A549 (cell line): Measurements from ENCODE around the gene GRIP1. TPM values are rescaled to one million over a fixed set of nuclear protein-coding genes. Genes with fewer than 3 reads are reported as not detected.
A peak's percentile ranks its signal among the peaks of the same experiment; 100 is the strongest.

Experiments
- ATAC-seq, 2 experiments: fragments of 200-7000 bp in 1 of 2; fragments of >200 bp in 1 of 2; cut with Nextera tagmentation in 1 of 2; cut with Tn5 transposase in 1 of 2; 3 replicates each; pipeline versions ENCODE4 v1.8.0 to v1.9.1; 2018 to 2020; ENCODE audit warnings: mild to moderate bottlenecking in 1 of 2, moderate library complexity in 1 of 2
- CTCF ChIA-PET: fragments of 300-600 bp; sonication (Branson Sonifier 250); formaldehyde crosslinking; extraction: SDS; loops from one replicate; lab custom pipeline; 2021; ENCODE audit warnings: antibody characterized with exemption, inconsistent platforms; lab: Yijun Ruan, JAX
- POLR2A ChIA-PET: fragments of 350-600 bp; formaldehyde crosslinking; extraction: SDS; loops from one replicate; lab custom pipeline; 2021; ENCODE audit warnings: antibody characterized with exemption, inconsistent platforms; lab: Yijun Ruan, JAX
- DNase-seq, 2 experiments: peaks; one replicate each; pipeline versions ENCODE4 v3.0.0 to v3.0.0-alpha.2; 2011 to 2016; ENCODE audit warnings: low read depth in 1 of 2, low spot score in 1 of 2
- FAIRE-seq: peaks from 2 replicates; lab custom pipeline; 2011; peaks lifted over from hg19 to GRCh38; lab: Jason Lieb, UNC
- H3K27ac ChIP-seq, 2 experiments: fragments of >200 bp; sonication (Bioruptor Twin); formaldehyde crosslinking; 3 replicates each; pipeline ENCODE4 v1.5.1; 2016 to 2017
- H3K4me1 ChIP-seq: fragments of >200 bp; sonication (Bioruptor Twin); formaldehyde crosslinking; 3 replicates; pipeline ENCODE4 v1.6.1; 2016
- H3K4me2 ChIP-seq: fragments of >200 bp; sonication (Bioruptor Twin); formaldehyde crosslinking; 3 replicates; pipeline ENCODE4 v1.6.1; 2016
- H3K4me3 ChIP-seq: fragments of >200 bp; sonication (Bioruptor Twin); formaldehyde crosslinking; 3 replicates; pipeline ENCODE4 v1.5.1; 2016
- H3K9me3 ChIP-seq: fragments of >200 bp; sonication (Bioruptor Twin); formaldehyde crosslinking; 3 replicates; pipeline ENCODE4 v1.6.1; 2016
- ATOH8 ChIP-seq: fragments of 250-450 bp; sonication (Bioruptor Pico); IDR thresholded peaks from 2 replicates; pipeline ENCODE4 v1.5.0; 2020; ENCODE audit warnings: low read depth, mild to moderate bottlenecking, moderate library complexity
- CBX2 ChIP-seq: fragments of 200-600 bp; sonication (generic); IDR thresholded peaks from 2 replicates; pipeline ENCODE4 v1.6.1; 2016; ENCODE audit warnings: low read depth, mild to moderate bottlenecking, borderline replicate concordance
- CEBPB ChIP-seq, 2 experiments: fragments of >200 bp in 1 of 2; sonication (Bioruptor Twin) in 1 of 2; formaldehyde crosslinking in 1 of 2; IDR thresholded peaks; 2 replicates each; pipeline ENCODE4 v1.6.1; 2012 to 2016
- EHMT2 ChIP-seq: fragments of 200-600 bp; sonication (generic); IDR thresholded peaks from 2 replicates; pipeline ENCODE4 v1.6.1; 2016; ENCODE audit warnings: antibody characterized with exemption, low read depth, mild to moderate bottlenecking, moderate library complexity
- EP300 ChIP-seq, 2 experiments: fragments of >200 bp; sonication (Bioruptor Twin); formaldehyde crosslinking; IDR thresholded peaks; 2 replicates in 1 of 2; 3 replicates in 1 of 2; pipeline ENCODE4 v1.6.1; 2016 to 2017
- FOSL2 ChIP-seq, 2 experiments: fragments of 450-650 bp in 1 of 2; fragments of >200 bp in 1 of 2; sonication (Bioruptor Twin) in 1 of 2; formaldehyde crosslinking; IDR thresholded peaks; 2 replicates each; pipeline versions ENCODE4 v1.5.0 to v1.6.1; 2016 to 2020; ENCODE audit warnings: mild to moderate bottlenecking in 1 of 2, moderate library complexity in 1 of 2
- HES2 ChIP-seq: fragments of >200 bp; sonication (Bioruptor Twin); formaldehyde crosslinking; IDR thresholded peaks from 2 replicates; pipeline ENCODE4 v1.6.1; 2016
- HMGXB4 ChIP-seq: fragments of 250-450 bp; sonication (Bioruptor Pico); IDR thresholded peaks from 2 replicates; pipeline ENCODE4 v1.5.0; 2021; ENCODE audit warnings: mild to moderate bottlenecking, moderate library complexity, borderline replicate concordance
- HOXA7 ChIP-seq: fragments of 250-450 bp; sonication (Bioruptor Pico); IDR thresholded peaks from 2 replicates; pipeline ENCODE4 v1.5.0; 2020; ENCODE audit warnings: mild to moderate bottlenecking, moderate library complexity
- HOXB13 ChIP-seq: fragments of 250-450 bp; sonication (Bioruptor Pico); IDR thresholded peaks from 2 replicates; pipeline ENCODE4 v1.5.0; 2020; ENCODE audit warnings: low read depth, mild to moderate bottlenecking, moderate library complexity
- JUN ChIP-seq, 2 experiments: fragments of >200 bp; sonication (Bioruptor Twin); formaldehyde crosslinking; IDR thresholded peaks; 2 replicates in 1 of 2; 3 replicates in 1 of 2; pipeline ENCODE4 v1.6.1; 2016 to 2017
- MAFK ChIP-seq: fragments of 450-650 bp; IDR thresholded peaks from 2 replicates; pipeline ENCODE4 v1.6.1; 2014; ENCODE audit not compliant: partially characterized antibody
- MYC ChIP-seq: IDR thresholded peaks from 2 replicates; pipeline ENCODE4 v1.6.1; 2012; ENCODE audit warnings: mild to moderate bottlenecking, inconsistent platforms, low read length, improper control_type of control experiment, borderline replicate concordance
- NR3C1 ChIP-seq: fragments of >200 bp; sonication (Bioruptor Twin); formaldehyde crosslinking; IDR thresholded peaks from 3 replicates; pipeline ENCODE4 v1.6.1; 2017
- PBX3 ChIP-seq: IDR thresholded peaks from 2 replicates; pipeline ENCODE4 v1.6.1; 2012
- PHF8 ChIP-seq: fragments of 200-600 bp; sonication (generic); IDR thresholded peaks from 2 replicates; pipeline ENCODE4 v1.6.1; 2016; ENCODE audit warnings: low read depth, mild to moderate bottlenecking, antibody characterized with exemption, moderate library complexity, borderline replicate concordance
- RAD21 ChIP-seq, 2 experiments: fragments of >200 bp in 1 of 2; sonication (Bioruptor Twin) in 1 of 2; formaldehyde crosslinking in 1 of 2; IDR thresholded peaks in 1 of 2; conservative IDR thresholded peaks in 1 of 2; 2 replicates in 1 of 2; 3 replicates in 1 of 2; pipeline ENCODE4 v1.6.1; 2012 to 2018; ENCODE audit warnings: inconsistent platforms in 1 of 2
- RCOR1 ChIP-seq: fragments of 150-350 bp; IDR thresholded peaks from 2 replicates; pipeline ENCODE4 v1.6.1; 2014; ENCODE audit warnings: antibody characterized with exemption, low read length, low read depth
- SMC3 ChIP-seq: fragments of >200 bp; sonication (Bioruptor Twin); formaldehyde crosslinking; IDR thresholded peaks from 3 replicates; pipeline ENCODE4 v1.6.1; 2018; ENCODE audit warnings: inconsistent platforms
- SREBF2 ChIP-seq: fragments of 450-650 bp; IDR thresholded peaks from 2 replicates; pipeline ENCODE4 v1.6.1; 2014; ENCODE audit warnings: mild to moderate bottlenecking, moderate library complexity
- TP53 ChIP-seq: fragments of 250-450 bp; sonication (Bioruptor Pico); IDR thresholded peaks from 2 replicates; pipeline ENCODE4 v1.5.0; 2021; ENCODE audit warnings: mild to moderate bottlenecking, moderate library complexity
- ZFP36 ChIP-seq: fragments of 450-650 bp; IDR thresholded peaks from 2 replicates; pipeline ENCODE4 v1.6.1; 2014; ENCODE audit warnings: borderline replicate concordance; ENCODE audit not compliant: partially characterized antibody
- WGBS: methylation state at CpG from one replicate; pipeline ENCODE4 v1.1.6; 2017; ENCODE audit errors: missing lambda C conversion rate; 5-methylcytosine and 5-hydroxymethylcytosine counted together
- polyA plus RNA-seq, 4 experiments: library from polyadenylated mRNA; depleted of rRNA in 3 of 4; stranded (reverse); fragments of >200 nt; fragmentation: RNase III in 1 of 4; extraction: RNeasy Plus Mini Kit Qiagen cat#74134 plus additional on column Dnase treatment in 1 of 4; gene quantifications; 2 replicates in 3 of 4; 3 replicates in 1 of 4; pipeline ENCODE4 v1.2.3, GENCODE V29; 2011 to 2017

GRIP1 gene
- polyA plus RNA-seq, 2 of the 4 experiments (the other 2 are of a cell fraction): 4.6 to 5.8 TPM

- Histone ChIP-seq H3K4me3 (no peak overlapping the region), H3K4me2 (no peak overlapping the region), H3K9me3 (no peaks in the 10 kb centered on the region), H3K4me1 (no peaks in the 10 kb centered on the region)
- POLR2A ChIA-PET: no interaction called here
- DNase-seq: no peak
- ATAC-seq: no peak
- no peak for TF ChIP-seq HMGXB4 (CRISPR knock-in tag)
- TF ChIP-seq EP300 (IDR thresholded peaks at IDR 0.05): no peak
- TF ChIP-seq PBX3: no peak
- no peak for TF ChIP-seq MAFK
- TF ChIP-seq CEBPB (IDR thresholded peaks at IDR 0.05): no peak
- no peak for TF ChIP-seq SMC3
- TF ChIP-seq ZFP36: no peak
- no peak for TF ChIP-seq RAD21 (conservative IDR thresholded peaks at IDR 0.05 in 1 of 2, IDR thresholded peaks at IDR 0.05 in 1 of 2)
- TF ChIP-seq, all 56 proteins: peak for 0
- no peak overlapping the region for H3K27ac ChIP-seq
- CTCF ChIA-PET: no interaction called here
- FAIRE-seq: no peak
- WGBS: 51% methylated on average over 2 of the region's 2 CpGs
Observed at GRCh38 chr12:66724026-66724425, 45.1 kb upstream of the GRIP1 start.

GRCh38 chr12:66719862-66720261 lies 41.0 kb upstream of the GRIP1 start:
- ATAC-seq: no peak
- whole genome bisulfite sequencing: 43% methylated on average over 2 of the region's 2 CpGs
- ChIA-PET POLR2A (no interaction called here), CTCF (interaction anchor here (1.1 kb wide), 1 partner anchor 26 kb away, joined by 3 read pairs; no protein-coding TSS in a partner anchor)
- Histone ChIP-seq H3K4me1 (no peaks in the 10 kb centered on the region), H3K4me3 (no peak overlapping the region), H3K4me2 (no peak overlapping the region), H3K9me3 (no peaks in the 10 kb centered on the region), H3K27ac (no peak overlapping the region)
- no peak for FAIRE-seq
- TF ChIP-seq HOXA7 (CRISPR knock-in tag): no peak
- peak; percentile 74 for TF ChIP-seq MAFK
- DNase-seq: no peak

GRCh38 chr12:66717036-66717673 lies 38.3 kb upstream of the GRIP1 start:
- H3K4me1 ChIP-seq: no peaks in the 10 kb centered on the region
- CTCF ChIA-PET: interaction anchor here (0.6 kb wide), 1 partner anchor 142 kb away, joined by 4 read pairs; no protein-coding TSS in a partner anchor
- ATAC-seq (no peak), FAIRE-seq (no peak)
- 53% methylated on average over 3 of the region's 3 CpGs for WGBS
- no peak overlapping the region for H3K4me2 ChIP-seq
- POLR2A ChIA-PET: no interaction called here
- TF ChIP-seq RAD21 (conservative IDR thresholded peaks at IDR 0.05 in 1 of 2, IDR thresholded peaks at IDR 0.05 in 1 of 2) (0 out of 5 replicates have a peak, but pooled peaks of 1 of the 2 experiments have one; percentile 9), HOXA7 (CRISPR knock-in tag) (no peak)
- TF ChIP-seq, all 56 proteins: peak for 1
- Histone ChIP-seq H3K4me3 (no peak overlapping the region), H3K27ac (no peak overlapping the region), H3K9me3 (no peaks in the 10 kb centered on the region)
- no peak for DNase-seq

GRCh38 chr12:66716522-66716921 lies 37.6 kb upstream of the GRIP1 start:
- FAIRE-seq (no peak), ATAC-seq (no peak), DNase-seq (no peak)
- Histone ChIP-seq H3K9me3 (no peaks in the 10 kb centered on the region), H3K4me1 (no peaks in the 10 kb centered on the region), H3K4me2 (no peak overlapping the region), H3K4me3 (no peak overlapping the region), H3K27ac (no peak overlapping the region)
- WGBS: 0% methylated on average over 1 of the region's 1 CpG
- TF ChIP-seq EHMT2 (no peak), CBX2 (no peak), NR3C1 (no peak), MAFK (no peak), ATOH8 (CRISPR knock-in tag) (no peak), MYC (no peak), FOSL2 (IDR thresholded peaks at IDR 0.05) (no peak), FOSL2 (CRISPR knock-in tag; IDR thresholded peaks at IDR 0.05) (no peak), HES2 (no peak), JUN (IDR thresholded peaks at IDR 0.05) (no peak), PHF8 (no peak), PBX3 (no peak), SREBF2 (no peak), RCOR1 (no peak), HOXB13 (CRISPR knock-in tag) (no peak), TP53 (no peak)
- ChIA-PET POLR2A (no interaction called here), CTCF (no interaction called here)
